SK-N-SH treated with all-trans-retinoic acid at 6 μM for 48 hours (cell line): ENCODE data around the gene ANO3.
"Not testable (repeated sequence)": the region's sequence is repeated elsewhere in the genome, so short reads cannot be mapped to it uniquely, and the experiment has no call there.

ENCODE experiments used
- BACH2 ChIP-seq: fragments of 250-450 bp; sonication (Bioruptor Pico); IDR thresholded peaks from 2 replicates; pipeline ENCODE4 v1.9.0; 2021; ENCODE audit warnings: mild to moderate bottlenecking, borderline replicate concordance
- CSDC2 ChIP-seq: fragments of 250-450 bp; sonication (Bioruptor Pico); IDR thresholded peaks from 2 replicates; pipeline ENCODE4 v1.5.0; 2020; ENCODE audit warnings: mild to moderate bottlenecking, moderate library complexity
- RARB ChIP-seq: fragments of 250-450 bp; sonication (Bioruptor Pico); IDR thresholded peaks from 2 replicates; pipeline ENCODE4 v1.8.0; 2021; ENCODE audit warnings: mild to moderate bottlenecking, moderate library complexity
- SNAI2 ChIP-seq: fragments of 250-450 bp; sonication (Bioruptor Pico); IDR thresholded peaks from 2 replicates; pipeline ENCODE4 v1.5.0; 2020; ENCODE audit warnings: mild to moderate bottlenecking, moderate library complexity
- TOX ChIP-seq: fragments of 250-450 bp; sonication (Bioruptor Pico); IDR thresholded peaks from 2 replicates; pipeline ENCODE4 v1.8.0; 2021; ENCODE audit warnings: mild to moderate bottlenecking, moderate library complexity, borderline replicate concordance
- TF ChIP-seq, protein P1 (sequence below): fragments of 250-450 bp; sonication (Bioruptor Pico); IDR thresholded peaks from 2 replicates; pipeline ENCODE4 v1.8.0; 2021; ENCODE audit warnings: low read depth, mild to moderate bottlenecking, moderate library complexity, borderline replicate concordance
- TF ChIP-seq, protein P2 (sequence below): fragments of 250-450 bp; sonication (Bioruptor Pico); IDR thresholded peaks from 2 replicates; pipeline ENCODE4 v1.5.1; 2021; ENCODE audit warnings: mild to moderate bottlenecking, moderate library complexity
- TF ChIP-seq, protein P3 (sequence below): fragments of 250-450 bp; sonication (Bioruptor Pico); IDR thresholded peaks from 2 replicates; pipeline ENCODE4 v1.5.1; 2020; ENCODE audit warnings: low read depth, mild to moderate bottlenecking, moderate library complexity

DNA sequence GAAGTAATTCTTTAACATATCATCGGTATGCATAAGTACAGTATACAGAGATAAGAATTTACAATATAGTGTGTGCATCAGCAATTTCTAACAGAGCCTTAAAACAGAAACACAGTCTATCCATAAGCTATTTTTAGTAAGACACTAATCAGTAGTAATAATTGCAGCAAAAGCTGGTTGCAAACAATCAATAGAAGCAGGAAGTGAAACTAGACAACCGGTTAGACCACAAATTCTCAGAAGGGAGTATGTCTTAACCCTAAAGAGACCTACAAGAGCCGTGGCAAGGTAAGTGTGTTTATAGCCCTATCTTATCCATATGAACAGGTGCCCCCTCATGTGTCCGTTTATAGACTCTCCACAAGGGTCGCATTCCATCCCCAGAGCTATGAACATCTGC, 15.6 kb upstream of the ANO3 start:
- TF ChIP-seq BACH2 (CRISPR knock-in tag); CSDC2 (CRISPR knock-in tag); RARB (CRISPR knock-in tag); SNAI2 (CRISPR knock-in tag); TOX: not testable (repeated sequence)
- TF ChIP-seq, protein P1, sequence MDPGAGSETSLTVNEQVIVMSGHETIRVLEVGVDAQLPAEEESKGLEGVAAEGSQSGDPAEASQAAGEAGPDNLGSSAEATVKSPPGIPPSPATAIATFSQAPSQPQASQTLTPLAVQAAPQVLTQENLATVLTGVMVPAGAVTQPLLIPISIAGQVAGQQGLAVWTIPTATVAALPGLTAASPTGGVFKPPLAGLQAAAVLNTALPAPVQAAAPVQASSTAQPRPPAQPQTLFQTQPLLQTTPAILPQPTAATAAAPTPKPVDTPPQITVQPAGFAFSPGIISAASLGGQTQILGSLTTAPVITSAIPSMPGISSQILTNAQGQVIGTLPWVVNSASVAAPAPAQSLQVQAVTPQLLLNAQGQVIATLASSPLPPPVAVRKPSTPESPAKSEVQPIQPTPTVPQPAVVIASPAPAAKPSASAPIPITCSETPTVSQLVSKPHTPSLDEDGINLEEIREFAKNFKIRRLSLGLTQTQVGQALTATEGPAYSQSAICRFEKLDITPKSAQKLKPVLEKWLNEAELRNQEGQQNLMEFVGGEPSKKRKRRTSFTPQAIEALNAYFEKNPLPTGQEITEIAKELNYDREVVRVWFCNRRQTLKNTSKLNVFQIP (CRISPR knock-in tag): not testable (repeated sequence)
- TF ChIP-seq, protein P2, sequence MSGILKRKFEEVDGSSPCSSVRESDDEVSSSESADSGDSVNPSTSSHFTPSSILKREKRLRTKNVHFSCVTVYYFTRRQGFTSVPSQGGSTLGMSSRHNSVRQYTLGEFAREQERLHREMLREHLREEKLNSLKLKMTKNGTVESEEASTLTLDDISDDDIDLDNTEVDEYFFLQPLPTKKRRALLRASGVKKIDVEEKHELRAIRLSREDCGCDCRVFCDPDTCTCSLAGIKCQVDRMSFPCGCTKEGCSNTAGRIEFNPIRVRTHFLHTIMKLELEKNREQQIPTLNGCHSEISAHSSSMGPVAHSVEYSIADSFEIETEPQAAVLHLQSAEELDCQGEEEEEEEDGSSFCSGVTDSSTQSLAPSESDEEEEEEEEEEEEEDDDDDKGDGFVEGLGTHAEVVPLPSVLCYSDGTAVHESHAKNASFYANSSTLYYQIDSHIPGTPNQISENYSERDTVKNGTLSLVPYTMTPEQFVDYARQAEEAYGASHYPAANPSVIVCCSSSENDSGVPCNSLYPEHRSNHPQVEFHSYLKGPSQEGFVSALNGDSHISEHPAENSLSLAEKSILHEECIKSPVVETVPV (CRISPR knock-in tag): not testable (repeated sequence)
- TF ChIP-seq, protein P3, sequence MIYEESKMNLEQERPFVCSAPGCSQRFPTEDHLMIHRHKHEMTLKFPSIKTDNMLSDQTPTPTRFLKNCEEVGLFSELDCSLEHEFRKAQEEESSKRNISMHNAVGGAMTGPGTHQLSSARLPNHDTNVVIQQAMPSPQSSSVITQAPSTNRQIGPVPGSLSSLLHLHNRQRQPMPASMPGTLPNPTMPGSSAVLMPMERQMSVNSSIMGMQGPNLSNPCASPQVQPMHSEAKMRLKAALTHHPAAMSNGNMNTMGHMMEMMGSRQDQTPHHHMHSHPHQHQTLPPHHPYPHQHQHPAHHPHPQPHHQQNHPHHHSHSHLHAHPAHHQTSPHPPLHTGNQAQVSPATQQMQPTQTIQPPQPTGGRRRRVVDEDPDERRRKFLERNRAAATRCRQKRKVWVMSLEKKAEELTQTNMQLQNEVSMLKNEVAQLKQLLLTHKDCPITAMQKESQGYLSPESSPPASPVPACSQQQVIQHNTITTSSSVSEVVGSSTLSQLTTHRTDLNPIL (CRISPR knock-in tag): not testable (repeated sequence)
